ENCODE data around the gene TEX261. TPM values are rescaled to one million over a fixed set of nuclear protein-coding genes. Genes with fewer than 3 reads are reported as not detected.
A peak's percentile ranks its signal among the peaks of the same experiment; 100 is the strongest.

The TEX261 gene
- total and polyA plus RNA-seq, 3 donors from 2014 or later, result 39.0 to 133 (median 40.7) TPM

DNA sequence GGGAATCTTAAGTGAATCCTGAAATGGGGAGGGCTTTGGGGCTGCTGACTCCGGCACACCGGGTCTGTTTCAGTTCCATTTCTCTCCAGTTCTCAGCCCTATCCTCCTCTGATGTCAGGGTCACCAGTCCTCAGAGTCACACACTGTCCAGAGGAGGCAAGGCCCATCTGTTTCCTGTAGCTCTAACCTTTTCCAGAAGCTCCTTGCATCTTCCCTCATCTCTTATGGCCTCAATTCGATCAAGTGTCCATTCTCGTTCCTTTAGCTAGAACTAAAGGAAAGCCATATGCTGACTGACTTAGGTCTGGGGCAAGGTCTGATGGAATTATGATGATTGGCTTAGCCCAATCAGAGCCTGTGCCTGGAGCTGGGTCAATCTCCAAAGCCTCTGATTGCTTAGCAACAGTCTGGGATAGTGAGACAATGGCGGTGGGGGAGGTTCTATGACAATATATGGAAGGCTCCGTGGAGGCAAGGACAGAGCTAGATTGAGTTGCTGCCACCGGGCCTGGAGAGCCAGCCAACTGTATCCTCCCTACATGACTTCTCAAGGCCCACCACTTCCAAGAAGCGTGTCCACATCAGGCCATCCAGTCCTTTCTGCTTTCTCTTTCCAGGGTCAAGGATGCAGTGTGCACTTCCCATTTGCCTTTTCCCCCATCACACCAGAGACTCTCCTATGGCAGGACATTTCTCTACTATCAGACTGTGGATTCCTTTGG lies 11.0 kb downstream of the TEX261 start:
- DNase-seq, result no peak
- Histone ChIP-seq H3K4me1 (no peaks in the 10 kb centered on the region), H3K36me3 (ENCODE audit: low read depth, missing control alignments) (peaks cover 4% of the 10 kb centered on the region), H3K27ac (no peak overlapping the region), H3K9me3 (no peaks in the 10 kb centered on the region), H3K4me3 (no peak overlapping the region), H3K27me3 (no peaks in the 10 kb centered on the region)
- TF ChIP-seq POLR2A (IDR thresholded peaks at IDR 0.05), result no peak
- TF ChIP-seq, protein P1, sequence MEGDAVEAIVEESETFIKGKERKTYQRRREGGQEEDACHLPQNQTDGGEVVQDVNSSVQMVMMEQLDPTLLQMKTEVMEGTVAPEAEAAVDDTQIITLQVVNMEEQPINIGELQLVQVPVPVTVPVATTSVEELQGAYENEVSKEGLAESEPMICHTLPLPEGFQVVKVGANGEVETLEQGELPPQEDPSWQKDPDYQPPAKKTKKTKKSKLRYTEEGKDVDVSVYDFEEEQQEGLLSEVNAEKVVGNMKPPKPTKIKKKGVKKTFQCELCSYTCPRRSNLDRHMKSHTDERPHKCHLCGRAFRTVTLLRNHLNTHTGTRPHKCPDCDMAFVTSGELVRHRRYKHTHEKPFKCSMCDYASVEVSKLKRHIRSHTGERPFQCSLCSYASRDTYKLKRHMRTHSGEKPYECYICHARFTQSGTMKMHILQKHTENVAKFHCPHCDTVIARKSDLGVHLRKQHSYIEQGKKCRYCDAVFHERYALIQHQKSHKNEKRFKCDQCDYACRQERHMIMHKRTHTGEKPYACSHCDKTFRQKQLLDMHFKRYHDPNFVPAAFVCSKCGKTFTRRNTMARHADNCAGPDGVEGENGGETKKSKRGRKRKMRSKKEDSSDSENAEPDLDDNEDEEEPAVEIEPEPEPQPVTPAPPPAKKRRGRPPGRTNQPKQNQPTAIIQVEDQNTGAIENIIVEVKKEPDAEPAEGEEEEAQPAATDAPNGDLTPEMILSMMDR (IDR thresholded peaks at IDR 0.05), result no peak
- 79 to 90% methylated on average over 6 to 8 of the region's 8 CpGs for WGBS, 2 donors
- intact Hi-C loops (cut with DNase I; ENCODE audit: low total_unique reads), result no loop called here

DNA sequence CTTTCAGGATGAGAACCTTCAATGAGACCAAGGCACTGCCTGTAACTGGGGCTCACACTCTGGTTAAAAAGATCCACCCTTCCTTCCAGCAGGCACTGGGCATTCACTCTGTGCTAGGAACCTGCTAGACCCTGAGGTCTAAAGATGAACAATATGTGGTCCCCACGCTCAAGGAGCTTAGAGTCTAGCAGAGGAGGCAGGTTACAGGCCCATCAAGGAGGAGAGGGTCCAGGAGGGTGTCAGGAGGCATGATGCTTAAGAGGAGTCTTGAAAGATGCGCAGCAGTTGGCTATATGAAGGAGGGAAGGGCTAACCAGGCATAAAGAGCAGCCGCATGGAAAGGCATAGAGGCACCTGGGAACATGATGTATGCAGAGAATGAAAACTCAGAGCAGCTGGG lies 11.7 kb downstream of the TEX261 start:
- no peak overlapping the region for H3K27ac ChIP-seq
- H3K27me3 ChIP-seq, result no peaks in the 10 kb centered on the region
- H3K9me3 ChIP-seq, result no peaks in the 10 kb centered on the region
- peaks cover 5% of the 10 kb centered on the region for H3K4me1 ChIP-seq
- H3K36me3 ChIP-seq (ENCODE audit: low read depth, missing control alignments), result no peaks in the 10 kb centered on the region
- intact Hi-C loops (cut with DNase I; ENCODE audit: low total_unique reads), result no loop called here
- DNase-seq, result no peak
- no peak overlapping the region for H3K4me3 ChIP-seq
- TF ChIP-seq POLR2A (IDR thresholded peaks at IDR 0.05), result no peak
- TF ChIP-seq, protein P1 (IDR thresholded peaks at IDR 0.05), result no peak
- WGBS, 2 donors, result 90% methylated on average over 3 of the region's 3 CpGs

DNA sequence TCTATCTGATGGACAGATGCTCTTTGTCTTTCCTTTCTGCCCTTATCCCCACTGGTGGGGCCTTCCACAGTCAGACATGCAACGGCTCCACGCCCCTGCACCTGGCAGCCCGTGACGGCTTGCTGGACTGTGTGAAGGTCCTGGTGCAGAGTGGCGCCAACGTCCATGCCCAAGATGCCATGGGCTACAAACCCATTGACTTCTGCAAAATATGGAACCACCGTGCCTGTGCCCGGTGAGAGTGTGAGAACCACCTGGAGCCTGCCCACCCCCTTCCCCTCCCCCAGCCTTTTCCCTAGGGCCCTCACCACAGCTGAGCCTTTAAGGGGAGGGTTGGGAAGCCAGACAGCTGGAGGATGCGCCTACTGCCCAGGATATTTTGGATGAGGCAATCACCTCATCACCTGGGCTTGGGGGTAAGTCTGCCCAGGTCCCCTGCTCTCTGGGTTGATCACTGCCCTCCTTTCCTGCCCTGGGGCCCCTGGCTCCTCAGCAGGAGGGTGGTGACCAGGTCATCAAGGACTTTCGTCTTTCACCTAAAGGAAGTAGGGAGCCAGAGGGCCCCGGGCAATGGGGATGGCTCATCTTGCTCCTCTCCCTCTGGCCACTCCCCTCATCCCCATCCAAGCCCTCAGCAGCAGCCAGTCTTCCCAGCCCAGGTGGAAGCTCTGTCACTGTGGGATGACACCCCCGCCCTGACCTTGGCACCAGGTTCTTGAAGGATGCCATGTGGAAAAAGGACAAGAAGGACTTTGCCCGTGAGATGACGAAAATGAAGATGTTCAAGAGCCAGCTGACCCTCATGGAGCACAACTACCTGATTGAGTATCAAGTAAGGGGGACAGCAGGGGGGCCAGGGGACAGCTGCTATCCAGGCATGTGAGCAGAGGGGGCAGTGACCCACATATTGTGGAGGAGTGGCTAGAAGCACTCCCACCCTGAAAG lies 12.5 kb downstream of the TEX261 start:
- TF ChIP-seq, protein P1 (IDR thresholded peaks at IDR 0.05), result no peak
- no peak for TF ChIP-seq POLR2A (IDR thresholded peaks at IDR 0.05)
- 89 to 92% methylated on average over 10 to 14 of the region's 14 CpGs for WGBS, 2 donors
- DNase-seq, result no peak

DNA sequence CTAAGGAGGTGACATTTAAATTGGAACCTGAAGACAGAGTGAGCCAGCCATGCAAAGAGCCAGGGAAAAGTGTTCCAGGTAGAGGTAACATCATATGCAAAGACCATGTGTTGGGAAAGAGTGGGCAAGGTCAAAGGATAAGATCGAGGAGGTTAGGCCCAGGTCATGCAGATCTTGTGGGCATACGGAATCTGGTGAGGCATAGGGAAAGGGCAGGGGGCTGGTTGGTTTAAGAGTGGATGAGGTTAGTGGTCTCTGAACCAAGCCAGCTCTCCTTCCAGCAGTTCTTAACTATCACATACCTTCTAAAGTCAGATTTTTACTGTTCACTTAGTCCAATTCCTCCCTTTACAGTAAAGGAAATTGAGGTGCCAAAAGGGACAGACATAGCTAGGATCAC lies 13.3 kb downstream of the TEX261 start:
- intact Hi-C loops (cut with DNase I; ENCODE audit: low total_unique reads), result no loop called here
- Histone ChIP-seq H3K27ac (no peak overlapping the region), H3K27me3 (no peaks in the 10 kb centered on the region), H3K36me3 (ENCODE audit: low read depth, missing control alignments) (no peaks in the 10 kb centered on the region), H3K4me1 (peaks cover 14% of the 10 kb centered on the region), H3K9me3 (no peaks in the 10 kb centered on the region), H3K4me3 (no peak overlapping the region)
- WGBS, 2 donors, result 86% methylated on average over 2 of the region's 2 CpGs
- no peak for TF ChIP-seq POLR2A (IDR thresholded peaks at IDR 0.05)
- TF ChIP-seq, protein P1 (IDR thresholded peaks at IDR 0.05), result no peak
- DNase-seq, result peak; percentile 2

More for the DNA sequence above, 12.5 kb downstream of the TEX261 start:
- Histone ChIP-seq H3K9me3 (no peaks in the 10 kb centered on the region), H3K4me1 (peaks cover 10% of the 10 kb centered on the region), H3K36me3 (ENCODE audit: low read depth, missing control alignments) (no peaks in the 10 kb centered on the region), H3K4me3 (no peak overlapping the region), H3K27ac (no peak overlapping the region), H3K27me3 (no peaks in the 10 kb centered on the region)
- intact Hi-C loops (cut with DNase I; ENCODE audit: low total_unique reads), result no loop called here

Measured in testis (tissue), 3 donors.